HTR-8/SVneo (cell line): ENCODE measurements around the gene ZNF446.
A peak's percentile ranks its signal among the peaks of the same experiment; 100 is the strongest.
"Not testable (repeated sequence)": the region's sequence is repeated elsewhere in the genome, so short reads cannot be mapped to it uniquely, and the experiment has no call there.

Experiments
- DNase-seq: peaks from one replicate; pipeline ENCODE4 v3.0.0; 2011; ENCODE audit warnings: low spot score, mixed read lengths; ENCODE audit not compliant: insufficient read length
- FAIRE-seq: peaks from 2 replicates; lab custom pipeline; 2011; peaks lifted over from hg19 to GRCh38; lab: Jason Lieb, UNC

ZNF446 gene

GRCh38 chr19:58475714-58476497, at the start of gene ZNF446:
TSS of gene ZNF446 (plus strand) at chr19:58476352. CDS start at chr19:58477219, 867 bp downstream.
- peak; percentile 94 for DNase-seq
- peak; percentile 98 for FAIRE-seq

DNA sequence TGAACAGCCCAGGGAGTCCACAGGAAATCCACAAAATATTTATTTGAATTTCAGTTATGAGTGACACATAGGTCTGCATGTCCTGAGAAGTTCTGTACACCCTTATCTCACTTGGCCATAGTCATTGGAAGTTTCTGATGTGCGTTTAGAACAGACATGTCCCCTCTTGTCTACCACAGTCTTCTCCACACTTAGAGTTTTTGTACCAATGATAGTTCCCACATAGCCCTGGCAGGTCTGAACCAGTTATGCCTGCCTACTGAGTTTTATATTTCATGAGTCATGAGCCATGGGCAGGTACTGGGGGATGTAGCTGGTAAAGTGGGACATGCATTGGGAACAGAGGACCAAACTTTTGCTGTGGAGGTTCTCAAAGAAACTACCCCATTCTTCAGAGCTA, 47.5 kb upstream of the ZNF446 start:
- no peak for DNase-seq

DNA sequence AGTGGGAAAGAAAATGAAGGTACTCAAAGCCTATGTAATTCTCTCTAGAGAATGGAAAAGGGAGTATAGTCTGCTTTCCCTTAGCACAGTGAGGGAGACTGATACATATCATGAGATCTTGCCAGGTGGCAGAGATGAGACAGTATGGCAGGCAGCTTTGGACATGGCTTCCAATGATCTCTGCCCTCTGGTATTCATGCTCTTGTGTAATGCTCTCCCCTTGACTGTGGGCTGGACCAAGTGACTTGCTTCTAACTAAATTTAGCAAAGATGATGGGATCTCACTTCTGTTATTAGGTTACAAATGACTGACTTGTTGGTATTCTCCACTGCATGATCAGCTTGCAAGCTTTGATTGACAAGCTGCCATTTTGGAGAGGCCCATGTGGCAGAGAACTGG, 46.4 kb upstream of the ZNF446 start:
- DNase-seq (no peak), FAIRE-seq (no peak)

More for the DNA sequence above, 47.5 kb upstream of the ZNF446 start:
- FAIRE-seq = no peak

GRCh38 chr19:58434217-58434616, 41.9 kb upstream of the ZNF446 start:
- FAIRE-seq (no peak), DNase-seq (no peak)

DNA sequence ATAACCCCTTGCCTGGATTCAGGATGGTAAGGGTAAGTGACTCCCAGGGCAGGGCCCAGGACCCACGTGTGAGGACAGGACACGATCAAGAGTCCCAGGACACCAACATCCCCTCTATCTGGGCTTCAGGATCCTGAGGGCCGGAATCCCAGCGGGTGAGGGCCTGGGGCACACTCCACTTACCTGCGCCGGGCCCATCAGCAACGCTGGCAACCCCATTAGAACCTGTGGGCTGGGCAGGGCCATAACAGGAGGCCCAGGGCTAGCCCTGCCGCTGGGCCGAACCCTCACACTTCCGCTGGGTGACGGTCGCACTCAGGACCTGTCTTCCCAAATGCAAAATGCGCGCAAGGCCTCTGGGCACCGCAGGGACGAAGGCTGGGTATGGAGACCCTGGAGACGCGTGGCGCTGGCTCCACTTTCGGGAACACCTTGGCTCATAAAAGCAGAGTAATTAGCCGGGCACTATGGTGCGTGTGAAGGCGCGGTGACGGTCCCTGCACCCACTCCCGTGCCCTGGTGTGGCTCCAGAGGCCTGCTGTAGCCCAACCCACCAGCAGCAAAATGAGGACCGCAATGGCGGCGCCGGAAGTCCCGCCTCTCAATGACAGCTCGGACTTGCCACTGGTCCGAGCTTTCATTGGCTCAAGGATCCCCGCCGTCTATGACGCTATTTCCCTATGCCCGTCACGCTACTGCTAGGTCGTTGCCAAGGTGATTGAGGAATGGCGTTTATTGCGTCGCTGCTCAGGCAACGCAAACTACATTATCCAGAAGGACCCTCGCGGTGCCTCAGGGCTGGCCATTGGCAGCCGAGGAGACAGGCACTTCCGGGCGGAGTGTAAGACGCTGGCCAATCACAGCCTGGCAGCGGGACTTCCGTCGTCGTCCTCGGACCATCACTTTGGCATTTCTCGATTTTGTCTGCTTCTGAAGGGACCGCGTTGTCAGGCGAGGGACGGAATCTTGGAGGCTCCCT, 36.3 kb upstream of the ZNF446 start, which contains the start of gene ZNF132:
ZNF132 (minus strand) TSS at position 578 of the 979 bp plus-strand sequence; CDS start at position 246, 332 bp downstream.
- DNase-seq (peak; percentile 96), FAIRE-seq (peak; percentile 98)

GRCh38 chr19:58440556-58440955, 35.6 kb upstream of the ZNF446 start:
- DNase-seq = no peak
- no peak for FAIRE-seq

DNA sequence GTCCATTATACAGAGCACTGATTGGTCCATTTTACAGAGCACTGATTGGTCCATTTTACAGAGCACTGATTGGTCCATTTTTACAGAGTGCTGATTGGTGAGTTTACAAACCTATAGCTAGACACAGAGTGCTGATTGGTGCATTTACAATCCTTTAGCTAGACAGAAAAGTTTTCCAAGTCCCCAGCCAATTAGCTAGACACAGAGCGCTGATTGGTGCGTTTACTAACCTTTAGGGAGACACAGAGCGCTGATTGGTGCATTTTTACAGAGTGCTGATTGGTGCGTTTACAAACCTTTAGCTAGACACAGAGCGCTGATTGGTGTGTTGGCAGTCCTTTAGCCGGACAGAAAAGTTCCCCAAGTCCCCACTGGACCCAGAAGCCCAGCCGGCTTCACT, 33.2 kb upstream of the ZNF446 start:
- DNase-seq, FAIRE-seq: not testable (repeated sequence)

DNA sequence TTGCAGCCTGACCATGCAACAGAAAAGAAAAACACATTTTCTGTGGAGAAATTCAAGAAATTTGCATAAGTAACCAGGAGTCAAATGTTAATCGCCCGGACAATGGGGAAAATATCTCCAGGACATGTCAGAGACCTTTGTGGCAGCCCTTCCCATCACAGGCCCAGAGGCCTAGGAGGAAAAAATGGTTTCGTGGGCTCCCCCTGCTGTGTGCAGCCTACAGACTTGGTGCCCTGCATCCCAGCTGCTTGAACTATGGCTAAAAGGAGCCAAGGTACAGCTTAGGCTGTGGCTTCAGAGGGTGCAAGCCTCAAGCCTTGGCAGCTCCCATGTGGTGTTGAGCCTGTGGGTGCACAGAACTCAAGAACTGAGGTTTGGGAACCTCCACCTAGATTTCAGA, 27.3 kb upstream of the ZNF446 start:
- not testable (repeated sequence) for DNase-seq, FAIRE-seq

DNA sequence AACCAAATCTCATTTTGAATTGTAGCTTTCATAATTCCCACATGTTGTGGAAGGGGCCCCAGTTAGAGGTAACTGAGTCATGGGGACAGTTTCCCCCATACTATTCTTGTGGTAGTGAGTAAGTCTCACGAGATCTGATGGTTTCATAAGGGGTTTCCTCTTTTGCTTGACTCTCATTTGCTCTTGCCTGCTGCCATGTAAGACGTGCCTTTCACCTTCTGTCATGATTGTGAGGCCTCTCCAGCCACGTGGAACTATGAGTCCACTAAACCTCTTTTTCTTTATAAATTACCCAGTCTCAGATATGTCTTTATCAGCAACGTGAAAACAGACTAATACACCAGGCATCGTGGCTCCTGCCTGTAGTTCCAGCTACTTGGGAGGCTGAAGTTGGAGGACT, 26.2 kb upstream of the ZNF446 start:
- FAIRE-seq, DNase-seq: not testable (repeated sequence)

DNA sequence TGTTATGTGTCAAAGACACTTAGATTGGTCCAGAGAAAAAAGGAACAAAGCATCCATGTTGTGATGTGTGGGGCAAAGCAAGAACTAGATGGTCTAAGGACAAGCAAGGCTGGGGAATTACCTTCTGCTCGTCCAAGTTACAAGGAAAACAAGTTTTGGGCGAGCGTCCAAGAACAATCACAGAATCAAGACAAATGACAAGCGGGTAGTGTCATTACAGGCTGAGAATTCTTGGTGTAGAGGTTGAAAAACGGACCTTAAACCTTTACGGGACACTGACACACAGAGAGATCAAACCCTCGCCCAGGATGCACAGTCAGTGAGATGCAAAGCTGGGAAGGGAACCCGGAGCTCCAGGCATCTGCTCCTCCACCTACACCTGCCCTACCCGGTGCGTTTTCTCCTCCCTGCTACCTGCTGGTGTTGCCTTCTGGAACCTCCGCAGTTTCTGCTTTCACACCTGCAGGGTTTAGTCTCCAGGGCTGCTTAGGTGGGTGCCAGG, 25.2 kb upstream of the ZNF446 start:
- FAIRE-seq (no peak), DNase-seq (no peak)

- peak; percentile 75 for FAIRE-seq
- peak; percentile 97 for DNase-seq
Observed at GRCh38 chr19:58451358-58452101, 24.6 kb upstream of the ZNF446 start, which contains the start of gene ZNF324B. TSS of gene ZNF324B (plus strand) at chr19:58451622. CDS start at chr19:58453702, 2,080 bp downstream.

- no peak for DNase-seq
- FAIRE-seq = no peak
Observed at GRCh38 chr19:58453743-58454142, 22.4 kb upstream of the ZNF446 start.

GRCh38 chr19:58455306-58455705, 20.8 kb upstream of the ZNF446 start:
- no peak for DNase-seq
- FAIRE-seq = no peak

GRCh38 chr19:58456111-58456510, 20.0 kb upstream of the ZNF446 start:
- DNase-seq (no peak), FAIRE-seq (no peak)

DNA sequence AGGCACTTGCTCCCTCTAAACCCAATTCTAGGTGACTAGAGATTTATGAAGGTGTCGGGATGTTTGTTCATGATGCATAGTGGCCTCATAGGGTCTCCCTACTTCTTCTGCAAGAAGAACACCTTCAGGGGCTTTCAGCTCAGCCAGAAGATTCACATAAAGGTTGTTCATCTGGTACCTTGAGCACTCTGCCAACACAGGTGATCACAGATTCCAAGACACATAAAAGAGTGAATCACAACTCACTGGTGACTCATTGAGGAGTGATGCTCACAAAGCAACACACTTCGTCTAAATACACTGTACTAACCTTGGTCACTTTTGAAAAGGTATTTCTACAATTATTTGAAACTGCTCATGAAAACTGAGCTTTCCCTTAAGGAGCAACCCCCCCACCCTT, 16.1 kb upstream of the ZNF446 start:
- FAIRE-seq (peak; percentile 63), DNase-seq (no peak)

GRCh38 chr19:58466089-58466759, 9.9 kb upstream of the ZNF446 start:
- no peak for DNase-seq
- FAIRE-seq = no peak

DNA sequence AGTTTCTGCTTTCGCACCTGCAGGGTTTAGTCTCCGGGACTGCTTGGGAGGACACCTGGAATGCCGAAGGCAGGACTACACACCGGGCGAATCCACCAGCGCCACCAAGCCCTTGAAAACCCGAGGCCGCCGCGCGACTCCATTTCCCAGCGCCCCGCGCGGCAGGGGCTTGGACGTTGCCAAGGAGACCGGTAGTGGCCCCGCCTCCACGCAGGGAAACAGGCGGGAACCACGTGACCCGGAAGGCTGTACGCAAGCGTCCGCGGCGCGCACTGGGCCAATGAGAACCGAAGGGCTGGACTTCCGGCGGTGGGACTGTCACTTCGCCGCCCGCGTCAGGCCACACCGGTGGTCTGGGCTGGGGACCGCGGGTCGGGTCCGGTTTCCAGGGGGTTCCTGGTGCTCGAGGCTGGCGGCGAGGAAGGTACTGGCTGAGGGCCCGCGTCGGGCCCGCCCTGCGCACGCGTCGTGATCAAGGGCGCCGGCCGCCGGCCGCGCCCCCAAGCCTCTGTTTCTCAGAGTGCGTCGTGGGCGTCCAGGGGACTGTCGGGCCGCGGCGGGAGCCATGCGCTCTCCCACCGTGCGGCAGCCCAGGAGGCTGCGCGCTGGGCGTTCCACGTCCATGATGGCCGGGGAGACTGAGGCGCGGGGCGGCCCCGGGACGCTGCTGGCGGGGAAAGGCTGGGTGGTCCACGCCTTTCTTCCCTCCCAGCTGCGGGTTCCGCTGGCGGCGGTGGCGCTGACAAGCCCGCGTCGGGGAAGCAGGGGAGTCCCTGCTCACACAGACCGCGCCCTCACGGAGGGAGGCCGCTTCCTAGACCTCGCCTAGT, 9.2 kb upstream of the ZNF446 start, which contains the start of gene ZNF324:
ZNF324 (plus strand) TSS at position 321 of the 830 bp plus-strand sequence. CDS start 2,106 bp downstream, outside the sequence.
- DNase-seq (peak; percentile 97), FAIRE-seq (peak; percentile 79)

DNA sequence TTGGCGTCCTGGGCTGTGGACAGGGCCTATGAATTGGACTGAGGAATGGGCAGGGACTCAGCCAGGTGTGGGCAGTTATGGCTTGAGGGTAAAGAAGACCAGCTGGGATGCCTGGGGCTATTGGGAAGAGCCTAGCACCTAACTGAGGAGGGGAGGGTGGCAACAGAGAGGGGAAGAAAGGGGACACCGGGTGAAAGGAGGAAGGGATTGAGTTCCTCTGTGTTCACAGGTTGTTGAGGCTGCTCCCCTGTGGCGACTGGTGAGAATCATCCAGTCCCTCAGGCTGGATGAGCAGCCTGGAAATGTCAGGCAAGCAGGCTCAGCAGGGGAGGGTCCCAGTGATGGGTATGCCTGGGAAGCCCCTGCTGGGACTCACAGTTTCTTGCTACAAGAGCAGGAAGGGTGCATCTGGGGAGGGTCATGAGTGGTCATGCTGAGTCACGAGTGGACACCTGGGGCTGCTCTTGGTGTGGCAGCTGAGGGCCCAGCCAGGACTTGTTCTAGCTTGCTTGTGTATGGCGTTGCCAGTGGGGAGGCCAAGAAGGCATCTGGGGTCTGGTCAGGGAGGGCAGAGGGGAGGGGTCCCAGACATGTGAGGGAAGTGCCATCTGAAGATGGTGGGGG, 7.8 kb upstream of the ZNF446 start:
- FAIRE-seq (no peak), DNase-seq (no peak)
